B cell (primary cell): ENCODE results near the gene SSBP3. TPM values are rescaled to one million over a fixed set of nuclear protein-coding genes. Genes with fewer than 3 reads are reported as not detected.

ENCODE experiments used
- ATAC-seq: fragments of 200-7000 bp; cut with Tn5 transposase; one replicate; pipeline ENCODE4 v1.10.0; 2021; ENCODE audit warnings: low read depth, mild to moderate bottlenecking, moderate number of reproducible peaks, moderate library complexity
- CTCF ChIA-PET: fragments of 350-600 bp; sonication (Branson Sonifier 250); formaldehyde crosslinking; loops from one replicate; lab custom pipeline; 2021; ENCODE audit warnings: antibody characterized with exemption, inconsistent platforms; lab: Charles Lee
- POLR2A ChIA-PET: fragments of 350-600 bp; sonication (Branson Sonifier 250); formaldehyde crosslinking; loops from one replicate; lab custom pipeline; 2021; ENCODE audit warnings: antibody characterized with exemption; lab: Charles Lee
- DNase-seq: peaks from one replicate; pipeline ENCODE4 v3.0.0; 2013
- H2AFZ ChIP-seq: 2 replicates; pipeline ENCODE4 v1.6.1; 2012; ENCODE audit warnings: mild to moderate bottlenecking, low read depth, low read length; ENCODE audit not compliant: insufficient read depth, poor library complexity, severe bottlenecking
- H3K27ac ChIP-seq, 2 donors: 1 replicate in 1 of 2; 2 replicates in 1 of 2; pipeline ENCODE4 v1.5.1; 2012 to 2013; ENCODE audit warnings: low read length in 2 of 2, mild to moderate bottlenecking in 2 of 2, moderate library complexity in 1 of 2
- H3K27me3 ChIP-seq, 4 experiments: fragments of 200-600 bp in 1 of 4; sonication (generic) in 1 of 4; replicated peaks in 1 of 4; 1 replicate in 2 of 4; 2 replicates in 2 of 4; pipeline versions ENCODE4 v1.6.1 to v1.7.0; 2013 to 2016; ENCODE audit warnings: low read length in 3 of 4, mild to moderate bottlenecking in 2 of 4, mixed read lengths in 1 of 4, moderate library complexity in 1 of 4; ENCODE audit not compliant: insufficient read depth in 4 of 4, control insufficient read depth in 3 of 4; ENCODE audit errors: control extremely low read depth in 1 of 4
- H3K36me3 ChIP-seq, 2 experiments: replicated peaks in 1 of 2; 1 replicate in 1 of 2; 2 replicates in 1 of 2; pipeline versions ENCODE4 v1.6.1 to v1.7.1; 2013; ENCODE audit warnings: low read length in 1 of 2; ENCODE audit not compliant: insufficient read depth in 2 of 2, control insufficient read depth in 1 of 2; ENCODE audit errors: control extremely low read depth in 1 of 2, extremely low read depth in 1 of 2
- H3K4me1 ChIP-seq, 2 donors: fragments of 200-600 bp in 1 of 2; sonication (generic) in 1 of 2; 1 replicate in 1 of 2; 2 replicates in 1 of 2; pipeline versions ENCODE4 v1.5.1 to v1.6.1; 2013 to 2017; ENCODE audit warnings: low read length in 2 of 2; ENCODE audit not compliant: control insufficient read depth in 2 of 2, insufficient read depth in 2 of 2
- H3K4me2 ChIP-seq: replicated peaks from 2 replicates; pipeline ENCODE3; 2012; ENCODE audit warnings: mild to moderate bottlenecking, low read depth, low read length; ENCODE audit not compliant: poor library complexity, severe bottlenecking
- H3K4me3 ChIP-seq, 5 experiments: fragments of 200-600 bp in 1 of 5; sonication (generic) in 1 of 5; 1 replicate in 3 of 5; 2 replicates in 2 of 5; pipeline versions ENCODE4 v1.5.1 to v1.7.0; 2011 to 2016; ENCODE audit warnings: low read length in 4 of 5, mild to moderate bottlenecking in 4 of 5, low read depth in 2 of 5, control low read depth in 1 of 5, moderate library complexity in 1 of 5; ENCODE audit not compliant: insufficient read depth in 1 of 5; ENCODE audit errors: control extremely low read depth in 1 of 5, extremely low read depth in 1 of 5
- H3K79me2 ChIP-seq: fragments of 200-600 bp; sonication (generic); one replicate; pipeline ENCODE4 v1.6.0; 2016; ENCODE audit warnings: low read length; ENCODE audit not compliant: control insufficient read depth, insufficient read depth
- H3K9ac ChIP-seq: fragments of 200-600 bp; sonication (generic); 2 replicates; pipeline ENCODE4 v1.6.1; 2017; ENCODE audit warnings: mild to moderate bottlenecking, low read length, moderate library complexity
- H3K9me3 ChIP-seq, 3 donors: one replicate each; pipeline versions ENCODE4 v1.6.1 to v1.7.1; 2013; ENCODE audit warnings: low read length in 2 of 3; ENCODE audit not compliant: control insufficient read depth in 2 of 3, insufficient read depth in 1 of 3; ENCODE audit errors: control extremely low read depth in 1 of 3
- H4K20me1 ChIP-seq: 2 replicates; pipeline ENCODE4 v1.6.0; 2012; ENCODE audit warnings: mild to moderate bottlenecking, low read length; ENCODE audit not compliant: insufficient read depth, control insufficient read depth, poor library complexity, severe bottlenecking
- H3K27ac Mint-ChIP-seq: one replicate; pipeline ENCODE4 v1.8.0; 2021; ENCODE audit warnings: mixed read lengths
- H3K27me3 Mint-ChIP-seq: one replicate; pipeline ENCODE4 v1.8.0; 2021; ENCODE audit warnings: mixed read lengths
- H3K4me1 Mint-ChIP-seq: one replicate; pipeline ENCODE4 v1.8.0; 2021; ENCODE audit warnings: mixed read lengths
- H3K4me3 Mint-ChIP-seq: one replicate; pipeline ENCODE4 v1.8.0; 2021; ENCODE audit warnings: mixed read lengths
- H3K9me3 Mint-ChIP-seq: one replicate; pipeline ENCODE4 v1.8.0; 2022; ENCODE audit warnings: mixed read lengths; ENCODE audit not compliant: insufficient read depth
- CTCF ChIP-seq: fragments of 200-600 bp; IDR thresholded peaks from one replicate; pipeline ENCODE4 v1.8.0; 2022; ENCODE audit warnings: antibody characterized with exemption, mild to moderate bottlenecking
- EZH2 ChIP-seq: IDR thresholded peaks from 2 replicates; pipeline ENCODE4 v1.6.1; 2012; ENCODE audit warnings: borderline replicate concordance, low read depth, mild to moderate bottlenecking, moderate library complexity, low read length; ENCODE audit not compliant: insufficient read depth, poor library complexity, severe bottlenecking
- WGBS: methylation state at CpG from one replicate; pipeline ENCODE4 v1.1.5; 2013; ENCODE audit warnings: missing lambda C conversion rate; ENCODE audit not compliant: insufficient coverage; 5-methylcytosine and 5-hydroxymethylcytosine counted together
- intact Hi-C: fragments of 100-400 bp; cut with micrococcal nuclease; formaldehyde crosslinking; loops from one replicate; pipeline ENCODE4 v1.10.0; 2022
- polyA plus RNA-seq: library from polyadenylated mRNA; depleted of rRNA; stranded (reverse); fragments of >200 nt; gene quantifications from 2 replicates; pipeline ENCODE4 v1.2.3, GENCODE V29; 2012
- total RNA-seq, 2 donors: library from RNA; stranded (reverse); fragments of 120-200 nt in 1 of 2; gene quantifications; 1 replicate in 1 of 2; 2 replicates in 1 of 2; pipeline versions ENCODE4 v1.2.3 to v1.2.4, GENCODE V29; 2013 to 2022

The SSBP3 gene
- total and polyA plus RNA-seq, 2 donors (not counting 1 experiment from before 2014, with no cell fraction given) = 16.9 to 30.7 TPM

DNA sequence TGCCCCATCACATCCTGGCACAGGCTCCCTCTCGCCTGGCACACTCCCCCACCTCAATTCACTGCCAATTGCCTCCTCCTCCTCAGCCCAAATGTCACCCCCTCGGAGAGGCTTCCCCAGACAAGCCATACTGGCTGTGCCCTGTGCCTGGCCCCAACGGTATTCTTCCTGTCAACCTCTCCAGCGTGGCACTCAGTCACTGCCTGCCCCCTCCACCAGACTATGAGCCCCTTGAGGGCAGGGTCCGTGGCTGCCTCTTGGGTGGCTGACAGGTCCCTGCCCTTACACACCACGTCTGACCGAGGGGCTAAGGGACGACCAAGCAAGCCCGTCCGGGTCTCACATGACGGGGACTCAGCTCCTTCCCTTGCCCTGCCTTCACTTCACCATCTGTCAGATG lies 131.3 kb downstream of the SSBP3 start:
- Histone ChIP-seq H3K9me3 (no peaks in the 10 kb centered on the region), H3K27me3 (no peaks in the 10 kb centered on the region), H3K4me3 (no peak overlapping the region), H3K79me2 (peaks cover 4% of the 10 kb centered on the region), H3K9ac (no peak overlapping the region), H3K4me1 (no peaks in the 10 kb centered on the region), H3K36me3 (peaks cover 0 to under 1% of the 10 kb centered on the region in 2 experiments), H3K4me2 (no peak overlapping the region), H2AFZ (no peak overlapping the region), H4K20me1 (no peaks in the 10 kb centered on the region), H3K27ac (no peak overlapping the region)
- POLR2A ChIA-PET = no interaction called here
- DNase-seq (no peak), ATAC-seq (no peak)
- no peak for TF ChIP-seq EZH2
- no peak for TF ChIP-seq CTCF
- no peak overlapping the region for H3K27ac Mint-ChIP-seq
- WGBS = 82% methylated on average over 10 of the region's 11 CpGs
- H3K27me3 Mint-ChIP-seq = no peaks in the 10 kb centered on the region
- CTCF ChIA-PET = no interaction called here
- no peaks in the 10 kb centered on the region for H3K9me3 Mint-ChIP-seq
- intact Hi-C loops = no loop called here
- H3K4me3 Mint-ChIP-seq = no peak overlapping the region
- no peaks in the 10 kb centered on the region for H3K4me1 Mint-ChIP-seq

GRCh38 chr1:54274448-54274847 lies 131.7 kb downstream of the SSBP3 start:
- no peak for TF ChIP-seq EZH2
- TF ChIP-seq CTCF = no peak
- ChIA-PET POLR2A (no interaction called here), CTCF (no interaction called here)
- Histone ChIP-seq H3K79me2 (peaks cover 4% of the 10 kb centered on the region), H3K4me3 (no peak overlapping the region), H3K36me3 (no peaks in the 10 kb centered on the region), H3K27ac (no peak overlapping the region), H3K9ac (no peak overlapping the region), H3K4me2 (no peak overlapping the region), H3K27me3 (no peaks in the 10 kb centered on the region), H4K20me1 (no peaks in the 10 kb centered on the region), H3K4me1 (no peaks in the 10 kb centered on the region), H2AFZ (no peak overlapping the region), H3K9me3 (no peaks in the 10 kb centered on the region)
- Mint-ChIP-seq H3K27ac (no peak overlapping the region), H3K9me3 (no peaks in the 10 kb centered on the region), H3K4me1 (no peaks in the 10 kb centered on the region), H3K4me3 (no peak overlapping the region), H3K27me3 (no peaks in the 10 kb centered on the region)
- WGBS = 94% methylated on average over 8 of the region's 8 CpGs
- DNase-seq (no peak), ATAC-seq (no peak)
- intact Hi-C loops = no loop called here
